Caco-2 (cell line): ENCODE results near the gene CCDC116. TPM values are rescaled to one million over a fixed set of nuclear protein-coding genes. Genes with fewer than 3 reads are reported as not detected.

Experiments used
- BruUV-seq: library from RNA; stranded (reverse); fragments of 400-500 nt; replicated peaks from 2 replicates; lab custom pipeline; 2021; lab: Mats Ljungman, UMichigan
- CTCF ChIA-PET: fragments of 300-600 bp; sonication (Branson Sonifier 250); formaldehyde crosslinking; loops from one replicate; lab custom pipeline; 2022; ENCODE audit warnings: antibody characterized with exemption; lab: Charles Lee
- POLR2A ChIA-PET: fragments of 300-600 bp; sonication (Branson Sonifier 250); formaldehyde crosslinking; loops from one replicate; lab custom pipeline; 2022; ENCODE audit warnings: antibody characterized with exemption; lab: Charles Lee
- DNase-seq, 2 experiments: peaks; one replicate each; pipeline versions ENCODE4 v3.0.0 to v3.0.0-alpha.2; 2020 to 2022
- H3K27me3 ChIP-seq: replicated peaks from 2 replicates; pipeline ENCODE4 v1.6.0; 2011; ENCODE audit warnings: low read length; ENCODE audit not compliant: control insufficient read depth, insufficient read depth
- H3K36me3 ChIP-seq: 2 replicates; pipeline ENCODE4 v1.5.1; 2011; ENCODE audit warnings: low read length; ENCODE audit not compliant: control insufficient read depth, insufficient read depth
- H3K4me1 ChIP-seq: fragments of 250-450 bp; sonication (Bioruptor Pico); 2 replicates; pipeline ENCODE4 v1.5.1; 2020; ENCODE audit warnings: mild to moderate bottlenecking
- H3K4me3 ChIP-seq: 2 replicates; pipeline ENCODE4 v1.5.1; 2011; ENCODE audit warnings: low read depth, mild to moderate bottlenecking, control low read depth, low read length
- H3K9me3 ChIP-seq: fragments of 250-450 bp; sonication (Bioruptor Pico); 2 replicates; pipeline ENCODE4 v1.5.1; 2020; ENCODE audit warnings: mild to moderate bottlenecking, moderate library complexity
- H3K27ac Mint-ChIP-seq: one replicate; pipeline ENCODE4 v1.8.0; 2022; ENCODE audit warnings: mixed read lengths; ENCODE audit not compliant: unreplicated experiment
- H3K27me3 Mint-ChIP-seq: one replicate; pipeline ENCODE4 v1.8.0; 2022; ENCODE audit warnings: mixed read lengths; ENCODE audit not compliant: insufficient read depth, unreplicated experiment
- H3K36me3 Mint-ChIP-seq: one replicate; pipeline ENCODE4 v1.8.0; 2022; ENCODE audit warnings: mild to moderate bottlenecking, mixed read lengths; ENCODE audit not compliant: insufficient read depth, unreplicated experiment
- H3K4me1 Mint-ChIP-seq: one replicate; pipeline ENCODE4 v1.8.0; 2022; ENCODE audit warnings: low read depth, mixed read lengths; ENCODE audit not compliant: unreplicated experiment
- H3K4me3 Mint-ChIP-seq: one replicate; pipeline ENCODE4 v1.8.0; 2022; ENCODE audit warnings: mild to moderate bottlenecking, moderate library complexity, mixed read lengths; ENCODE audit not compliant: unreplicated experiment
- H3K9me3 Mint-ChIP-seq: one replicate; pipeline ENCODE4 v1.8.0; 2022; ENCODE audit warnings: mixed read lengths; ENCODE audit not compliant: unreplicated experiment
- intact Hi-C: fragments of 100-400 bp; cut with micrococcal nuclease; formaldehyde crosslinking; loops from one replicate; pipeline ENCODE4 v1.10.0; 2022; ENCODE audit not compliant: unreplicated experiment
- total RNA-seq: library from RNA; stranded (reverse); gene quantifications from 2 replicates; pipeline ENCODE4 v1.2.3, GENCODE V29; 2022
- TF ChIP-seq, protein P1 (sequence below), 2 experiments: fragments of 200-600 bp in 1 of 2; IDR thresholded peaks; 1 replicate in 1 of 2; 2 replicates in 1 of 2; pipeline versions ENCODE4 v1.5.1 to v1.8.0; 2011 to 2022; ENCODE audit warnings: antibody characterized with exemption in 1 of 2, control low read depth in 1 of 2, inconsistent platforms in 1 of 2, low read depth in 1 of 2, low read length in 1 of 2, mild to moderate bottlenecking in 1 of 2, moderate library complexity in 1 of 2; ENCODE audit not compliant: insufficient read depth in 1 of 2, severe bottlenecking in 1 of 2, unreplicated experiment in 1 of 2

Gene CCDC116
- total RNA-seq, 1 experiment from 2014 or later: not detected

DNA sequence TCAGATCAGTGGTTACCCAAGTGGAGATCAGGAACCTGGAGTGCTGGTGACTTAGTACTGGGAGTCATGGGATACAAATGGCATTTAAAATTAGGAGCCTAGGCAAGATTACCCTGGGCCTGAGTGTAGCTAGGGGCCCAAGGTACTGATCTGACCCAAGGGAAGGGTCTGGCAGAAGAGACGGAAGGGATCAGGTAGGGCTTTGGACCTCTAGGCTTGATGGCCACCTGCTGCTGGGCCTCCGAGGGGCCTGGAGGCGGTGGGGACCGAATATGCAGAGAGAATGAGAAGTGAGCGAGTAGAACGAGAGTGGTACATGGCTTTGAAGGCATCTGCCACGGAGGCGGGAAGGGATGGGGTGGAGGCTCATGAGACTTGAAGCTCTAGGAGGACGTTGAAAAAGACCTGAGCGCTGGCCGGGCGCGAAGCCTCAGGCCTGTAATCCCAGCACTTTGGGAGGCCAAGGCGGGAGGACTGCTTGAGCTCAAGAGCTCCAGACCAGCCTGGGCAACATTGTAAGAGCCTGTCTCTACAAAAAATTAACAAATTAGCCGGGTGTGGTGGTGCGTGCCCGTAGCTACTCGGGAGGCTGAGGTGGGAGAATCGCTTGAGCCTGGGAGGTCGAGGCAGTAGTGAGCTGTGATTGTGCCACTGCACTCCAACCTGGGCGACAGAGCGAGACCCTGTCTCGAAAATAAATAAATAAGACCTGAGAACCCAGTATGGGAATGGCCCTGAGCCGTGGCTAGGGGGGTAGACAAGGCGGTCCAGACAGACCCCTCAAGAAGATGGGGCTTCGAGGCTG lies 32.7 kb downstream of the CCDC116 start:
- TF ChIP-seq, protein P1, sequence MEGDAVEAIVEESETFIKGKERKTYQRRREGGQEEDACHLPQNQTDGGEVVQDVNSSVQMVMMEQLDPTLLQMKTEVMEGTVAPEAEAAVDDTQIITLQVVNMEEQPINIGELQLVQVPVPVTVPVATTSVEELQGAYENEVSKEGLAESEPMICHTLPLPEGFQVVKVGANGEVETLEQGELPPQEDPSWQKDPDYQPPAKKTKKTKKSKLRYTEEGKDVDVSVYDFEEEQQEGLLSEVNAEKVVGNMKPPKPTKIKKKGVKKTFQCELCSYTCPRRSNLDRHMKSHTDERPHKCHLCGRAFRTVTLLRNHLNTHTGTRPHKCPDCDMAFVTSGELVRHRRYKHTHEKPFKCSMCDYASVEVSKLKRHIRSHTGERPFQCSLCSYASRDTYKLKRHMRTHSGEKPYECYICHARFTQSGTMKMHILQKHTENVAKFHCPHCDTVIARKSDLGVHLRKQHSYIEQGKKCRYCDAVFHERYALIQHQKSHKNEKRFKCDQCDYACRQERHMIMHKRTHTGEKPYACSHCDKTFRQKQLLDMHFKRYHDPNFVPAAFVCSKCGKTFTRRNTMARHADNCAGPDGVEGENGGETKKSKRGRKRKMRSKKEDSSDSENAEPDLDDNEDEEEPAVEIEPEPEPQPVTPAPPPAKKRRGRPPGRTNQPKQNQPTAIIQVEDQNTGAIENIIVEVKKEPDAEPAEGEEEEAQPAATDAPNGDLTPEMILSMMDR (IDR thresholded peaks at IDR 0.05; ENCODE audit: insufficient read depth in 1 of 2, low read depth in 1 of 2, low read length in 1 of 2, severe bottlenecking in 1 of 2, unreplicated experiment in 1 of 2): no peak
- H3K4me3 ChIP-seq: peak overlapping the region; percentile 68
- H3K4me1 ChIP-seq: no peaks in the 10 kb centered on the region
- ChIA-PET CTCF (interaction anchor here (0.5 to 1.5 kb wide), 3 partner anchors 19 to 70 kb away, joined by 4 to 7 read pairs (median 7); partner anchors contain the start of gene SDF2L1), POLR2A (interaction anchor here (1.2 to 1.6 kb wide), 2 partner anchors 13 to 36 kb away, joined by 3 to 4 read pairs; no protein-coding TSS in a partner anchor)
- no peaks in the 10 kb centered on the region for H3K27me3 ChIP-seq
- peaks cover 24% of the 10 kb centered on the region for H3K4me1 Mint-ChIP-seq
- no peaks in the 10 kb centered on the region for H3K9me3 ChIP-seq
- H3K27ac Mint-ChIP-seq: peak overlapping the region; percentile 91
- no TSS peak for BruUV-seq
- H3K36me3 ChIP-seq: no peaks in the 10 kb centered on the region
- peak overlapping the region; percentile 89 for H3K4me3 Mint-ChIP-seq
- H3K9me3 Mint-ChIP-seq: no peaks in the 10 kb centered on the region
- no peaks in the 10 kb centered on the region for H3K27me3 Mint-ChIP-seq
- H3K36me3 Mint-ChIP-seq: peaks cover 39% of the 10 kb centered on the region
- intact Hi-C loops: no loop called here
- no peak for DNase-seq

DNA sequence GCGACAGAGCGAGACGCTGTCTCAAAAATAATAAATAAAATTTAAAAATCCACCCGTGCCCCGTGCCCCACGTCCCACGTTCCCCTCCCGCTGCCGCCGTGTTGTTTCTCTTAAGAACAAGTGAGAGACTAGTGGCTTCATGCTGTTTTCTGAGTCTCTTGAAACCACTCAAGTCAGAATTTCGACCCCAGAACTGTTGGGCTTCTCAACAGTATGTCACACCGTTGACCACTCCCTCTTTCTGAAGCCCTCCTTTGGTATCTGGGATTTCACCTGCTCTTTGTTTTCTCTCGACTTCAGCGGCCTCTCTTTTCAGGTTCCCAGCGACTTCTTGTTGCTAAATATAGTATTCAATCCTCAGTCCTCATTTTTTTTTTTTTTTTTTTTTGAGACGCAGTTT lies 34.2 kb downstream of the CCDC116 start:
- Mint-ChIP-seq H3K36me3 (peaks cover 46% of the 10 kb centered on the region), H3K27ac (peak overlapping the region; percentile 91), H3K9me3 (no peaks in the 10 kb centered on the region), H3K27me3 (no peaks in the 10 kb centered on the region), H3K4me3 (peak overlapping the region; percentile 89), H3K4me1 (peaks cover 24% of the 10 kb centered on the region)
- no TSS peak for BruUV-seq
- POLR2A ChIA-PET: interaction anchor here (0.7 kb wide), 1 partner anchor 20 kb away, joined by 3 read pairs; no protein-coding TSS in a partner anchor
- H3K9me3 ChIP-seq: no peaks in the 10 kb centered on the region
- H3K27me3 ChIP-seq: no peaks in the 10 kb centered on the region
- TF ChIP-seq, protein P1 (IDR thresholded peaks at IDR 0.05; ENCODE audit: insufficient read depth in 1 of 2, low read depth in 1 of 2, low read length in 1 of 2, severe bottlenecking in 1 of 2, unreplicated experiment in 1 of 2): no peak
- no peak for DNase-seq
- CTCF ChIA-PET: no interaction called here
- intact Hi-C loops: no loop called here
- peaks cover 5% of the 10 kb centered on the region; the same call in 1 of the 2 replicates for H3K36me3 ChIP-seq
- H3K4me3 ChIP-seq: peak overlapping the region; percentile 68
- no peaks in the 10 kb centered on the region for H3K4me1 ChIP-seq

DNA sequence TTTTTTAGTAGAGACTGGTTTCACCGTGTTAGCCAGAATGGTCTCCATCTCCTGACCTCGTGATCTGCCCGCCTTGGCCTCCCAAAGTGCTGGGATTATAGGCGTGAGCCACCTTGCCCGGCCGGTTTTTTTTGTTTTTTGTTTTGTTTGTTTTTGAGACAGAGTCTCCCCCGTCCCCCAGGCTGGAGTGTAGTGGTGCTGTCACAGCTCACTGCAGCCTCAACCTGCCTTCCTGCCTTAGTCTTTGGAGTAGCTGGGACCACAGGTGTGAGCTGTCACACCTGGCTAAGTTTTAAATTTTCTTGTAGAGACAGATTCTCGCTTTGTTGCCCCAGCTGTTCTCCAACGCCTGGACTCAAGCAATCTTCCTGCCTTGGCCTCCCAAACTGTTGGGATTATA lies 36.5 kb downstream of the CCDC116 start:
- Histone ChIP-seq H3K36me3 (peaks cover 5% of the 10 kb centered on the region), H3K4me1 (no peaks in the 10 kb centered on the region), H3K9me3 (no peaks in the 10 kb centered on the region), H3K27me3 (no peaks in the 10 kb centered on the region), H3K4me3 (no peak overlapping the region)
- Mint-ChIP-seq H3K4me1 (peaks cover 24% of the 10 kb centered on the region), H3K36me3 (peaks cover 50% of the 10 kb centered on the region), H3K4me3 (no peak overlapping the region), H3K27ac (no peak overlapping the region), H3K9me3 (no peaks in the 10 kb centered on the region), H3K27me3 (no peaks in the 10 kb centered on the region)
- no peak for DNase-seq
- BruUV-seq: no TSS peak
- intact Hi-C loops: no loop called here
- TF ChIP-seq, protein P1 (IDR thresholded peaks at IDR 0.05; ENCODE audit: insufficient read depth in 1 of 2, low read depth in 1 of 2, low read length in 1 of 2, severe bottlenecking in 1 of 2, unreplicated experiment in 1 of 2): no peak
- CTCF ChIA-PET: interaction anchor here (0.7 kb wide), 1 partner anchor 27 kb away, joined by 3 read pairs; no protein-coding TSS in a partner anchor
- POLR2A ChIA-PET: no interaction called here
